Stimulated activated CD4-positive, alpha-beta T cell treated with anti-CD3 and anti-CD28 coated beads, Interleukin-12 subunit alpha, Interleukin-12 subunit beta, amount 100 ng/mL, for 24 hours (primary cell): Measurements from ENCODE around the gene RAC3.

Experiments used
- DNase-seq, 2 experiments: peaks; one replicate each; pipeline ENCODE4 v3.0.0-alpha.2; 2020; ENCODE audit warnings: low read depth in 2 of 2

Gene RAC3

GRCh38 chr17:82055965-82056728 is 24.7 kb downstream of the RAC3 start:
- no peak for DNase-seq

DNA sequence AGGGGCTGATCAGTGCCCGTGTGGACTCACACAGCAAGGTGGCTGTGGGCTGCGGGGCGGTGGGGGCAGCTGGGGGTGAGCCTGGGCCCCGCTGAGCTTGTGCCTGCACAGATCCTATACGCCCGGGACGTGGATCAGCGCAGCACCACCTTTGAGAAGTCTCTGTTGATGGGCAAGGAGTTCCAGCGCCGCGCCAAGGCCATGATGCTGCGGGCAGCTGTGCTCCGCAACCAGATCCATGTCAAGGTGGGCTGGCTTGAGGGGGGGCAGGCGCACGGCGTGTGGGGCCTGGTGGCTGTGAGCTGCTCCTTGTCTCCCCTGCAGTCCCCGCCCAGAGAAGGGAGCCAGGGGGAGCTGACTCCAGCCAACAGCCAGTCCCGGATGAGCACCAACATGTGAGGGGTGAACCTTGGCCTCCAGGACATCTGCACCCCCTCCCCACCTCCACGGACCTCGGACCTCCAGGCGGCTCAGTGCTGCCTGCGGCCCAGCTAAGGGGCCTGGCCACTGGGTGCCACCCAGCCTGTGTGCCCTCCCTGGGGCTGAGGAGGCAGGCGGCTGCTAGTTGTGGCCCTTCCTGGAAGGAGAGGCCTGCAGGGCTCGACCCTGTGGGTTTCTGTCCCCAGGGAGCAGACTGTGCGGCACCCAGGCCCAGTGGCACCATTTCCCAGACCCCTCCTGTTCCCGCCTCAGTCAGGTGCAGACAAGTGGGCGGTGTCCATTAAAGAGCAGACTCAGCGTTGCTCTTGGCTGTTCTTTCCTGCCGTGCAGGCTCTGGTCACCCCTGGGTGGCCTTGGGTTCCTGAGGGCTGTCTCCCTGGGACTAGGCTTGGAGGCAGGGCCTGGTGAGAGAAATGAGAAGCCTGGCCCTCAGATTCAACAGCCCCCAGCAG is 25.5 kb downstream of the RAC3 start:
- no peak for DNase-seq

- no peak for DNase-seq
Observed at GRCh38 chr17:82058230-82058854, 26.9 kb downstream of the RAC3 start.

DNA sequence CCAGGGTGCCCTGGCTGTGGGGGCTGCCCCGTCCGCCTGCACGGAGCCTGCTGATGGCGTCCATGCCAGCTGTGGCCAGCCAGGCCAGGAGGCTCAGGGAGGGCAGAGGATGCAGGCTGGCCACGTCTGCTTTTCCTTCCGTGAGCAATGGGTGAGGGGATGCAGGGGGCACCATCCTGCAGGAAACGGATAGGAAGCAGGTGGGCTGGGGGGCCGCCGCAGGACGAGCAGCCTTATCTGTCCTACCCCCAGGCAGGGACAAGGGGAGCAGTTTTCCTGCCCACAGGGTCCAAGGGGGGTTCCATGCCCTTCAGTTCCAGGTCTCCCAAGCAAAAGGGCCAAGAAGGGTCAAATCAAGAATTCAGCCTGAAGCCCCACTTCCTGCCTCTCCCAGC is 27.4 kb downstream of the RAC3 start:
- no peak for DNase-seq

DNA sequence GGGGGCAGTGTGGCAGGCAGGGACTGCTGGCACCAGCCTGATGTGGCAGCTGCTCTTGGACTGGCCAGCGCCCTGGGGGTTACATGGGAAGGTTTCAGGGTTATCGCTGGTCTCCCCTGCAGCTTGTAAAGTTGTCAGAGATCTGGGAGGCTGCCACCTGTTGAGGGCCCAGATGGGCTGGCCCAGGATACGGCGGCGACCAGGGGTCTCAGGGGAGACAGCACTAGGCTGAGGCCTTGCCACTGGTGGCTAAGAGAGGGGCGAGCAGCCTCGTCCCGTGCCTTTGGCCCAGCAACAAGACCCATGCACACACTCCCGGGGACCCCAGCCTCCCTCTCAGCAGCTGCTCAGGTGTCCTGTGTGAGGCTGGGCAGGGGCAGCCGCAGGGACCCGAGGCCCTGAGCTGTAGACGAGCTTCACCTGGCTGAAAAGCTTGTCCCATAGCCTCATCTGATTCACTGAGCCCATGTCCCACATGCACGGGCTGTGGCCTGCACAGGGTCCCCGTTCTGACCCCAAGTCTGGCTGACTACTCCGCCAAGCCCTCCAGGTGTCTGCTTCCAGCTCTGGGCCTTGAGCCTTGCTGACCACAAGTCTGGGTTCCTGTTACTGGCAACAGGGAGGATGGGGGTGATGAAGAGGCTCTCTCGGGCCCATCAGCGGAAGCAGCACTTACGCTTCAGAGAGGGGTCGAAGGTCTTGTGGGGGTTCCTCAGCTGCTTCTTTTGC is 28.0 kb downstream of the RAC3 start:
- no peak for DNase-seq

- no peak for DNase-seq
Observed at GRCh38 chr17:82060001-82060380, 28.5 kb downstream of the RAC3 start.

GRCh38 chr17:82060614-82061013 is 29.1 kb downstream of the RAC3 start:
- no peak for DNase-seq

DNA sequence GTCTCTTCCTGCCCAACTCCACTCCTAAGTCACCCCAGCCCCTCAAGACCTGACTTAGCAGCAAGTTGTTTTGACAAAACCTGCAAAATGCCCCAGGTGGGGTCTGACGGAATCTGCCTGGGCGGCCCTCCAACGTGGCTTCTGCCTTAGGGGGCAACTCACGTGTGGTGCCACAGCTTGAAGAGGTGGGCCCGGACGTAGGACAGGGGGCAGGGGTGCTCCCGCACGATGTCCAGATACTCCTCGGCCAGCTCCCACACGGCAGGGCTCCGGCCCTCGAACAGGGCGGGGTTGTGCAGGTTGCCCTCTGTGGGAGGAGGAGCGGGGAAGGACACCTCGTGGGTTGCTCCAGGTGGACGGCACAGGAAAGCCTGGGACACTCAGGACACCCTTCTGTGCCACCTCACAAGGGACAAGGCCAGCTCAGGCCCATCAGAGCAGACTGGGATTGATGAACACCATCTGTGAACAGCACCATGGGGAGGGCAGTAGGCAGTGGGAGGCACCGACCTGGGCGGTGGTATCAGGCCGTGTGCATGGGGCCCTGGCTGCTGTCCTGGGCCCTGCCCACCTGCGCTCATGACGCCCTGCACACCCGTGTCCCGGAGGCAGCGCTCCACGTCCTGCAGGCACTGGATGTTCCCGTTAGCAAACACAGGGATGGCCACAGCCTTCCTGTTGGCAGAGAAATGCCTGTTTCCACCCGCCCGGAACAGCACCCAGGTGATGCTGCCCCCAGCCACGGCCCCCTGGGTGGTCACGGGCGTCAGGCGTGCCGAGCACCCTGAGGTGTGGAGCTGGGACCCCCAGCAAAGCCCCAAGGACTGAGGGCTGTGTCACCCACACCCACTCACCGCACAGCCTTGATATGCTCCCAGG is 29.8 kb downstream of the RAC3 start:
- no peak for DNase-seq

- DNase-seq, result no peak
Observed at GRCh38 chr17:82062076-82062983, 30.9 kb downstream of the RAC3 start.

DNA sequence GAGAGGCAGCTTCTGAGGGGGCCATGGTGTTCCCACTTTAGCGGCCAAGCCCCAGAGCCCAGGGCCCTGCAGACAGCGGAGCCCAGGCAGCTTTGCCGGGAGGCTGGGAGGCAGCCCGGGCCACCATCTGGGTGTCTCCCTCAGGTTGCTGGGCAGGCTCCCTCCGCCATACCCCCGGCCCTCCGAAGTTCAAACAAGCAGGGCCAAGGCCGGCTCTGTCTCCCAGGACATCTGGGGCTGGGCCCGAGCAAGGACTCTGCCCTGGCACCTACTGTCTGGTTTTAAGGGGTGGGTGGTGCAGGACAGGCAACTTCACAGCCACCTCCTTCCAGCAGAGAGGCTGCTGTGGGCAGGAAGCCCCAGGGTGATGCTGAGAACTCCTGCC is 31.5 kb downstream of the RAC3 start:
- no peak for DNase-seq

GRCh38 chr17:82063424-82064415 is 32.2 kb downstream of the RAC3 start:
- DNase-seq, result no peak

GRCh38 chr17:82064433-82065192 is 33.1 kb downstream of the RAC3 start:
- no peak for DNase-seq

DNA sequence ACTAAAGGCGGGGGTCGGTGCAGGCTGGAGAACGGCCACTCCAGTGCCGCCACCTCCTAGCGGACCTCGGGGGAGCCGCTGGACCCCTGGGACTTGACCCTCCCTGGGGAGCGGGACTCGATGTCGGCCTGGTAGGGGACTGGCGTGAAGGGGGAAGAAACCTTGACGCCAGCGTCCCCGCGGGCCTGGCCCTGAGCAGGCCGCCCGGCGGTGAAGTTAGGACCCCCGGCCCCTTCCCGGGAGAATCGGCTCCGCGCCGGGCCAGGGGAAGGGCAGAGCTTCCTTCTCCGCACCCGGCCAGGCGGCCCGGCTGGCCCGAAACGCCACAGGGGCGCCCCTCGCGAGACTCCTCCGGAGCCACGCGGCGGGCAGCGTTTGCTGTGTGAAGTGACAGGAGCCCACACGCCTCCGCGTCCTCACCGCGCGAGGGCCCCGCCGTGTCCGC is 33.7 kb downstream of the RAC3 start:
- DNase-seq, result no peak

- peak; percentile 51 to 57 for DNase-seq
Observed at GRCh38 chr17:82065638-82066303, 34.3 kb downstream of the RAC3 start, which contains the start of gene DUS1L. Gene DUS1L, minus strand, starts transcription at chr17:82065804. Its CDS starts 745 bp downstream, at chr17:82065059.

DNA sequence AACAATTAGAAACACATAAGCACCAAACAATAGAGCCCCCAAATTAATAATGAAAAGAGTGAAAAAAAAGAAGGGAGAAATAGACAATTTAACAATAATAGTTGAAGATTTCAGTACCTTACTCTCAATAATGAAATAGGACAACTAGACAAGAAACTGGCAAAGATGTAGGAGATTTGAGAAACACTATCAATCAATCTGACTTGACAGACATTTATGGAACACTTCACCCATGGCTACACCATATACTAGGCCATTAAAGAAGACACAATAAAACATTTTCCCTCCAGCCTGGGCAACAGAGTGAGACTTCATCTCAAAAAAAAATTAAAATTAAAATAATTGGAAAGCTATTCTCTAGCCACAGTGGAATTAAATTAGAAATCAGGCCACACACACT is 39.1 kb downstream of the RAC3 start:
- no peak for DNase-seq

- DNase-seq, result no peak
Observed at GRCh38 chr17:82072827-82073226, 41.3 kb downstream of the RAC3 start.

- no peak for DNase-seq
Observed at GRCh38 chr17:82073446-82073845, 42.0 kb downstream of the RAC3 start.
